Activated CD4-positive, alpha-beta T cell treated with anti-CD3 and anti-CD28 coated beads for 1 hour (primary cell): Measurements from ENCODE around the gene COLGALT1.
"Not testable (repeated sequence)": the region's sequence is repeated elsewhere in the genome, so short reads cannot be mapped to it uniquely, and the experiment has no call there.

Experiments used
- DNase-seq: peaks from one replicate; pipeline ENCODE4 v3.0.0-alpha.2; 2020

The COLGALT1 gene

GRCh38 chr19:17555480-17555928 lies at the start of gene COLGALT1:
COLGALT1 (plus strand) TSS chr19:17555649; CDS start chr19:17555714, 65 bp downstream.
- peak; percentile 97 for DNase-seq

GRCh38 chr19:17506745-17507144 lies 48.7 kb upstream of the COLGALT1 start:
- DNase-seq, result no peak

GRCh38 chr19:17508558-17508933 lies 46.9 kb upstream of the COLGALT1 start:
- DNase-seq, result not testable (repeated sequence)

GRCh38 chr19:17510220-17510993 lies 45.0 kb upstream of the COLGALT1 start:
- no peak for DNase-seq

GRCh38 chr19:17511724-17512573 lies 43.5 kb upstream of the COLGALT1 start:
- DNase-seq, result peak; percentile 74

- no peak for DNase-seq
Measured at GRCh38 chr19:17512574-17512939, 42.9 kb upstream of the COLGALT1 start.

GRCh38 chr19:17515408-17516149 lies 39.9 kb upstream of the COLGALT1 start:
- no peak for DNase-seq

- DNase-seq, result no peak
Measured at GRCh38 chr19:17517898-17518297, 37.6 kb upstream of the COLGALT1 start.

GRCh38 chr19:17518654-17519053 lies 36.8 kb upstream of the COLGALT1 start:
- DNase-seq, result not testable (repeated sequence)

- DNase-seq, result no peak
Measured at GRCh38 chr19:17519967-17520366, 35.5 kb upstream of the COLGALT1 start.

- DNase-seq, result no peak
Measured at GRCh38 chr19:17520865-17521264, 34.6 kb upstream of the COLGALT1 start.

- peak; percentile 12 for DNase-seq
Measured at GRCh38 chr19:17522988-17523872, 32.2 kb upstream of the COLGALT1 start.

GRCh38 chr19:17524651-17525050 lies 30.8 kb upstream of the COLGALT1 start:
- no peak for DNase-seq

- no peak for DNase-seq
Measured at GRCh38 chr19:17525141-17525540, 30.3 kb upstream of the COLGALT1 start.

- DNase-seq, result no peak
Measured at GRCh38 chr19:17526922-17527321, 28.5 kb upstream of the COLGALT1 start.

GRCh38 chr19:17527326-17527725 lies 28.1 kb upstream of the COLGALT1 start:
- no peak for DNase-seq

GRCh38 chr19:17528610-17529009 lies 26.8 kb upstream of the COLGALT1 start:
- DNase-seq, result no peak

GRCh38 chr19:17529239-17530158 lies 25.9 kb upstream of the COLGALT1 start:
- no peak for DNase-seq

GRCh38 chr19:17530586-17530985 lies 24.9 kb upstream of the COLGALT1 start:
- DNase-seq, result no peak

- no peak for DNase-seq
Measured at GRCh38 chr19:17532116-17532515, 23.3 kb upstream of the COLGALT1 start.

- no peak for DNase-seq
Measured at GRCh38 chr19:17532557-17532956, 22.9 kb upstream of the COLGALT1 start.
